GM19452 (cell line): ENCODE measurements around the gene ELP2.
"Not testable (repeated sequence)": the region's sequence is repeated elsewhere in the genome, so short reads cannot be mapped to it uniquely, and the experiment has no call there.

Source experiments
- ATAC-seq: cut with Tn5 transposase; IDR thresholded peaks from one replicate; pipeline ENCODE4 v1.9.1; 2021; ENCODE audit not compliant: unreplicated experiment

The ELP2 gene

DNA sequence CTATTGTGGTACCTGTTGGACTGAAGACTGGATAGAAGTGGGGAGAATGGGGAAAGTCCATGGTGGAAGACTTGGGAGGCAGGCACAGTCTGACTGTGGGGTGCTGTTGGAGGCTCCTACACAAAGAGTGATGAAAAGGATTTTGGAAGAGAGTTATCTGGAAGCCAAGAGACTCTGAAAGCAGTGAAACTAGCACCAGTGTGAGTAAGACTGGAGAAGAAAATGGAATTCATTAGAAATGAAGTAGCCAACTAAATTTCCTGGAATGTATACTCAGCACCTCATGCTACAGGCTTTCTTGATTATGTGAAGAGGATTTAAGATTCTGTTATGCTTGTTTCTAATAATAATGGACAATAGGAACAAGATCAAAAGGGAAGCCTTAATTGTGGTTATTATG lies 27.7 kb downstream of the ELP2 start:
- ATAC-seq = no peak

DNA sequence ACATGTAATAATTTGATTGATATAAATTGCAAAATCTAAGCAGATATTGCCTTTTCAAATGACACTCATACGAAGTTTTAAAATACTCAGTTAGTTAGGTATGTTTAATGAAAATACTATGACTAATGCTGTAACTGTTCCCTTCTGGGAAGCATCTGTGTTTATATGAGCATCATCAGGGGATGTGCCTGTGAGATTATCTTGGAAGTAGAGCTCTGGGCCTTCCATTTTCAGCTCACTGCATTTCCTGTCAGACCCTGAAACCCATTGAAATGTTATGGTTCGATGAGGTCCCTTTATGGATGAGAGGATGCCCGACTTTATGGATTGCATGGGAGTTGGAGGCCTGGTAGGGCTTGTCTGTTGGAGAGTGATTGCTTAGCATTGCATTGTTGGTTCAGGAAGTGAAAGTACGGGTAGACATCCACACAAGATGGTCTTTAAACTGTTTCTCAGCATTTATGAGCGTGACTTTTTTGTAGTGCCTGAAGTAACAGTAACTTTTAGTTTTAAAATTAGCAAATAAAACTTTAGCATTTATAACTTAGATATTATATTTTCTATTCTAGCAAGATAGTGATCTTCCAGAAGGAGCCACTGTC lies 28.7 kb downstream of the ELP2 start:
- ATAC-seq = no peak

- no peak for ATAC-seq
Observed at GRCh38 chr18:36160959-36161371, 31.3 kb downstream of the ELP2 start.

DNA sequence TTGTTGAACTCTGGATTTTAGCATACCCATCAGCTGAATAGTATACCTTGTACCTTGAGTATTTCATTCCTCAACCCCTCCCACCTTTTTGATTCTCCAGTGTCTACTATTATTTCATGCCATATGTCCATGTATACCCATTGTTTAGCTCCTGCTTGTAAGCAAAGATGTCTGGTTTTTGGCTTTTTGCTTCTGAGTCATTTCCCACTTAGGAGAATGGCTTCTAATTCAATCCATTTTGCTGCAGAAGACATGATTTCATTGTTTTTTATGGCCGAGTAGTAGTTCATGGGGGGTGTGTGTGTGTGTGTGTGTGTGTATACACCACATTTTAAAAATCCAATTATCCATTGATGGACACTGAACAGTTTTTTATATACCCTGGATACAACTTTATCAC lies 33.3 kb downstream of the ELP2 start:
- no peak for ATAC-seq

DNA sequence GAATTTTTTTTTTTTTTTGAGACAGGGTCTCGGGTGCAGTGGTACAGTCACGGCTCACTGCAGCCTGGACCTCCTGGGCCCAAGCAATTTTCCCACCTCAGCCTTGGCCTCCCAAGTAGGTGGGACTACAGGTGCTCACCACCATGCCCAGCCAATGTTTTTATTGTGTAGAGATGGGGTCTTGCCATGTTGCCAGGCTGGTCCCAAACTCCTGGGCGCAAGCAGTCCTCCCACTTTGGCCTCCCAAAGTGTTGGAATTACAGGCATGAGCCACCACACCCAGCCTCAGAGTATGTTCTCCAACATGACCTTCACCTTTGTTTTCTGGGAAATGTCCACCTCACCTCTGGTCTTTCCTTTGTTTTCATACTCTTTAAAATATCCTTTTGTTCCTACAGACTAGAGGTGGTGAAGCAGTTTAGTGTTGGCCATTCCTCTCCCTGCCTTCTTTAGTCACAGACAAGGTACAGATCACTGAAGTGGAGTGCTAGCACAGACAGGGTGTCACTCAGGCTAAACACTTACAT lies 38.1 kb downstream of the ELP2 start:
- ATAC-seq = no peak

- ATAC-seq = not testable (repeated sequence)
Observed at GRCh38 chr18:36168296-36168695, 38.6 kb downstream of the ELP2 start.

GRCh38 chr18:36169938-36170337 lies 40.2 kb downstream of the ELP2 start:
- no peak for ATAC-seq

DNA sequence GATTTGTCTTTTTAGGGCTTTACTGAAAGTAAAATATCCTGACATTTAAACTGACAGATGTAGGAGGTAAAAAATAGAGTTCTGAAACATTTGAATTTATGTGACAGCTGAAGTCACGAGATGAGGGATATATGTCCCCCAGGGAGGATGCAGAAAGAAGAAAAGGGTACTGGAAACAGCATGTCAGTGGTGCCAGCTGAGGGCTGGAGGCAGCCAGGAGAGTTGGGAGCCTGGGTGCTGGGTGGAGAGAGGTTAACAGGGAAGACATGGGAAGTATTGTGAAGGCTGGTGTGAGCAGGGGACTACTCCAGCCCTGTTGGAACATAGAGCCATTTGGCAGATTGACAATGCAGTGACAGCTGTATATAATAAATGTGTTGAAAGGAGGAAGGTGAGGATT lies 45.8 kb downstream of the ELP2 start:
- no peak for ATAC-seq

DNA sequence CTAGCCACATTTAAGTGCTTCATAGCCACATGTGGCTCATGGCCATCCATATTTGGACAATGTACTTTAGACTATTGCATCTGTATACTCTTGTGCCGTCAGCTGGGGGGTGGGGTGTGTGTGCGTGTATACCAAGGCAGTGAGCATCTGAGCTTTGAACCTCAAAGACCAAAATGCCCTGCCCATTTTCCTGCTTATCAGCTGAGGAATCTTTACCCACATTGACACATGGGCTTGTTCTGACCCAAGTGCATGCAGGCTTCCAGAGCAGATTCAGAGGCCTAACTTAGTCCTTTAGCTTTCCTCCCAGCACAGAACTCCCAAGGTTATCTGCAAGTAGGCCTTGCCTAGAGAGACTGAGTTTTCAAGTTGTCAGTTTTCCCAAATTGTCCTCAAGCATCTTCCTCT lies 46.5 kb downstream of the ELP2 start:
- ATAC-seq = no peak

- ATAC-seq = no peak
Observed at GRCh38 chr18:36176711-36177110, 47.0 kb downstream of the ELP2 start.

GRCh38 chr18:36177913-36178312 lies 48.2 kb downstream of the ELP2 start:
- no peak for ATAC-seq

- ATAC-seq = no peak
Observed at GRCh38 chr18:36179562-36180355, 50.1 kb downstream of the ELP2 start.

GRCh38 chr18:36181441-36181840 lies 51.7 kb downstream of the ELP2 start:
- ATAC-seq = no peak

DNA sequence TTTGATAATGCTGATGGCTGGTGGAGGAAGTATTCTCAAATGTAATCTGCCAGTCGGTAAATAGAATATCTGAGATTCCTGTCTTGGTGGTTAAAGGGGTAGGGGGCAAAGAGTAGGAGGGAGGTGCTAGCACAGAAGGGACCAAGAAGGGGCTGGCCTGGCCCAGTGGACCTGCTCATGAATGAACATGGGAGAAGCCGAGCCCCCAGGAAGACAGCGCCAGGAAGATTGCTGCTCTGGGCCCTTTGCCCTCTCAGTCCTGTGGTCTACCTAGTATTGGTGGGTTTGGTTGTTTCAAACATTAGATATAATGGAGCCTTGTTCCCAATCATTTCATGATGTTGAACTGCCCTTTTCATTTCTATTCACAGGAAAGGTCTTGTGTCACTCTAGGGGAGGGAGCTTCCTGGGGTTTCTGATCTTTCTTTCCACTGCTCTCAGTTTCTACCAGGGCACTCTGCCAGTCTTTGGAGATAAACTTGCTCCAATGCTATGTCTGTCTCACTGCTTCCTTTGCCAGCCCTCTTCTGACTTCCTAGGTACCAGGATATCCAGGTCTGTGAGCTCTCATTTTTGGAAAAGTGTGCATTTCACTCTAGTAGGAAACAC lies 52.3 kb downstream of the ELP2 start:
- ATAC-seq = no peak

DNA sequence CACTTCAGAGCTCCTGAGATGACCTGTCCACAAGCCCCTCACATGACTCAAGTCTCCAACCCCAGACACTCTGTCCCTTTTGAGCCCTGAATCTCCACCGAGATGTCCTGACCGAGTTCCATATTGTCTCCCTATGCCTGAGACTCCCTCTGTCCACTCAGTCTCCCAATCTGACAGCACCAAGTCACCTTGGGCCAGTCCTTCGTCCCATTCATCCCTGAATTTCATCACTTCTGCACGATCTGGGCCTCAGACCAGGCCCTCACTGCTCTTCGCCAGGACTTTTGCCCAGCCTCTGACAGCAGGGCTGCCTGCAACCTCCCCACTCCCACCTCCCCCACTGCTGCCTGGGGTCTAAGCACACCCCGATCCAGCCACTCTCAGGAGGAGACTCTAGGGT lies 53.3 kb downstream of the ELP2 start:
- no peak for ATAC-seq

- no peak for ATAC-seq
Observed at GRCh38 chr18:36183987-36184386, 54.3 kb downstream of the ELP2 start.

- no peak for ATAC-seq
Observed at GRCh38 chr18:36185157-36185556, 55.5 kb downstream of the ELP2 start.

GRCh38 chr18:36185901-36186460 lies 56.3 kb downstream of the ELP2 start:
- ATAC-seq = no peak

- no peak for ATAC-seq
Observed at GRCh38 chr18:36186461-36187192, 56.9 kb downstream of the ELP2 start.

- peak; percentile 78 for ATAC-seq
Observed at GRCh38 chr18:36187193-36187825, 57.6 kb downstream of the ELP2 start, which contains the start of gene MOCOS. Gene MOCOS, plus strand, starts transcription at chr18:36187497. Its CDS starts 43 bp downstream, at chr18:36187540.
